Measurements from ENCODE around the gene GET4.

GRCh38 chr7:861222-861621 lies 15.1 kb upstream of the GET4 start:
- TF ChIP-seq ZNF239 (tag by site-specific recombination; IDR thresholded peaks at IDR 0.05): no peak
- TF ChIP-seq ZNF2 (tag by site-specific recombination; IDR thresholded peaks at IDR 0.05): no peak
- no peak for TF ChIP-seq CTCF (tag by site-specific recombination; IDR thresholded peaks at IDR 0.05)
- no peak for TF ChIP-seq ZNF132 (tag by site-specific recombination; IDR thresholded peaks at IDR 0.05; ENCODE audit: borderline replicate concordance)
- no peak for TF ChIP-seq ZNF214 (tag by site-specific recombination; IDR thresholded peaks at IDR 0.05; ENCODE audit: borderline replicate concordance)
- TF ChIP-seq ZBTB49 (tag by site-specific recombination; IDR thresholded peaks at IDR 0.05; ENCODE audit: low read depth): no peak
- no peak for TF ChIP-seq ZBTB26 (tag by site-specific recombination; optimal IDR thresholded peaks at IDR 0.05)
- no peak for TF ChIP-seq GLI4 (tag by site-specific recombination; IDR thresholded peaks at IDR 0.05)
- no peak for TF ChIP-seq AEBP2 (tag by site-specific recombination; IDR thresholded peaks at IDR 0.05; ENCODE audit: borderline replicate concordance)
- TF ChIP-seq PRDM1 (tag by site-specific recombination; IDR thresholded peaks at IDR 0.05): no peak
